Nephron (organoid): ENCODE measurements around the gene PDGFB.

Experiments
- H3K27ac Mint-ChIP-seq, 3 experiments: 2 replicates each; pipeline ENCODE4 v1.8.0; 2020; ENCODE audit warnings: mixed read lengths in 3 of 3, mild to moderate bottlenecking in 2 of 3, moderate library complexity in 1 of 3
- H3K27me3 Mint-ChIP-seq: 2 replicates; pipeline ENCODE4 v1.8.0; 2021; ENCODE audit warnings: low read depth, mild to moderate bottlenecking, moderate library complexity, mixed read lengths
- H3K36me3 Mint-ChIP-seq: 2 replicates; pipeline ENCODE4 v1.8.0; 2020; ENCODE audit warnings: low read depth, mixed read lengths
- H3K4me1 Mint-ChIP-seq: 2 replicates; pipeline ENCODE4 v1.8.0; 2020; ENCODE audit warnings: mixed read lengths
- H3K4me3 Mint-ChIP-seq, 3 experiments: 2 replicates each; pipeline ENCODE4 v1.8.0; 2020; ENCODE audit warnings: mild to moderate bottlenecking in 3 of 3, mixed read lengths in 3 of 3, moderate library complexity in 2 of 3
- H3K9me3 Mint-ChIP-seq: 2 replicates; pipeline ENCODE4 v1.8.0; 2020; ENCODE audit warnings: mixed read lengths
- TF ChIP-seq, protein P1 (sequence below), 3 experiments: fragments of 200-600 bp; sonication (generic); IDR thresholded peaks; one replicate each; pipeline ENCODE4 v1.5.0; 2021; ENCODE audit warnings: antibody characterized with exemption in 3 of 3; ENCODE audit not compliant: unreplicated experiment in 3 of 3

PDGFB gene

DNA sequence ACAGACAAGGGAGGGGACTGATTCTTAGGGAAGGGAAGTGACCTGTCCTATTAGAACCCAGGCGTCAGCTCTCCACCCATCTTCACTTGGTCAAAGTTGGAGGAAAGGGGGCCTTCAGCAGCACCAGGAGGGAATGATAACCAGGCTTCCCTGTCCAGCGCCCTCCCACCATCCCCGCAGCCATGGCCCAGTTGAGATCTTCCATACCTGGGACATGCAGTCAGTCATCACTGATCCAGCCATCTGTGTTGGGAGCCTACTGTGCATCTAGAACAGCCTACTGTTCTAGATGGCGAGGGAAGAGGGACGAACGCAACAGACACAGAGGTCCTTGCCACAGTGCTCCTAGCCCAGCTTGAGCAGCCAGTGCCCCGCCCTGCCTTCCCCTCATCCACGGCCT, 40.6 kb downstream of the PDGFB start:
- no peak overlapping the region for H3K27ac Mint-ChIP-seq
- peaks cover 18% of the 10 kb centered on the region for H3K27me3 Mint-ChIP-seq
- no peaks in the 10 kb centered on the region for H3K36me3 Mint-ChIP-seq
- TF ChIP-seq, protein P1, sequence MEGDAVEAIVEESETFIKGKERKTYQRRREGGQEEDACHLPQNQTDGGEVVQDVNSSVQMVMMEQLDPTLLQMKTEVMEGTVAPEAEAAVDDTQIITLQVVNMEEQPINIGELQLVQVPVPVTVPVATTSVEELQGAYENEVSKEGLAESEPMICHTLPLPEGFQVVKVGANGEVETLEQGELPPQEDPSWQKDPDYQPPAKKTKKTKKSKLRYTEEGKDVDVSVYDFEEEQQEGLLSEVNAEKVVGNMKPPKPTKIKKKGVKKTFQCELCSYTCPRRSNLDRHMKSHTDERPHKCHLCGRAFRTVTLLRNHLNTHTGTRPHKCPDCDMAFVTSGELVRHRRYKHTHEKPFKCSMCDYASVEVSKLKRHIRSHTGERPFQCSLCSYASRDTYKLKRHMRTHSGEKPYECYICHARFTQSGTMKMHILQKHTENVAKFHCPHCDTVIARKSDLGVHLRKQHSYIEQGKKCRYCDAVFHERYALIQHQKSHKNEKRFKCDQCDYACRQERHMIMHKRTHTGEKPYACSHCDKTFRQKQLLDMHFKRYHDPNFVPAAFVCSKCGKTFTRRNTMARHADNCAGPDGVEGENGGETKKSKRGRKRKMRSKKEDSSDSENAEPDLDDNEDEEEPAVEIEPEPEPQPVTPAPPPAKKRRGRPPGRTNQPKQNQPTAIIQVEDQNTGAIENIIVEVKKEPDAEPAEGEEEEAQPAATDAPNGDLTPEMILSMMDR (IDR thresholded peaks at IDR 0.05; ENCODE audit: unreplicated experiment in 3 of 3), result no peak
- no peak overlapping the region for H3K4me3 Mint-ChIP-seq
- peaks cover 19% of the 10 kb centered on the region for H3K4me1 Mint-ChIP-seq
- H3K9me3 Mint-ChIP-seq, result peaks cover 6% of the 10 kb centered on the region

DNA sequence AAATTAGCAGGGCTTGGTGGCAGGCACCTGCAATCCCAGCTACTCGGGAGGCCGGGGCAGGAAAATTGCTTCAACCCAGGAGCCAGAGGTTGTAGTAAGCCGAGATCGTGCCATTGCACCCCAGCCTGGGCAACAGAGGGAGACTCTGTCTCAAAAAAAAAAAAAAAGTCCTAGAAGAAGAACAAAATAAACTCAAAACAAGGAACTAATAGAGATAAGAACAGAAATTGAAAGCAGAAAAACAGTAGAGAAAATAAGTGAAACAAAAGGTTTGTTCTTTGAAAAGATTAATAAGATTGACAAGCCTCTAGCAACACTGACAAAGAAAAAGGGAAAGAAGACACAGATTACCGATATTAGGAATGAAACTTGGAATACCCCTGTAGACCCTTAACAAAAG, 47.2 kb downstream of the PDGFB start:
- Mint-ChIP-seq H3K4me1 (no peaks in the 10 kb centered on the region), H3K36me3 (no peaks in the 10 kb centered on the region), H3K9me3 (peaks cover 17% of the 10 kb centered on the region), H3K27me3 (peaks cover 9% of the 10 kb centered on the region), H3K4me3 (no peak overlapping the region), H3K27ac (no peak overlapping the region)
- TF ChIP-seq, protein P1 (IDR thresholded peaks at IDR 0.05; ENCODE audit: unreplicated experiment in 3 of 3), result no peak

DNA sequence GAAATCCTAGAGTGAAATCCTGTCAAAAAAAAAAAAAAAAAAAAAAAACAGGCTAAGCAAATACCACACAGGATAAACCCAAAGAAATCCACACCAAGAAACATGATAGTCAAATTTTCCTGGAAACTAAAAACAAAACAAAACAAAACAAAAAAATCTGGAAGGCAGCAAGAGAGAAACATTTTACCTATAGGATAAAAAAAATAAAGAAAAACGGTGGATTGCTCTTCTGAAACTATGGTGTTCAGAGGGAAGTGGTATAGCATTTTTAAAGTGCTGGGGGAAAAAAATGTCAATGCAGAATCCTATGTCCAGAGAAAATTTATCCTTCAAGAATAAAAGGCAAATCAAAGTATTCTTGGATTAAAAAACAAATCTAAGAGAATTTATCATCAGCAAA, 50.7 kb downstream of the PDGFB start:
- TF ChIP-seq, protein P1 (IDR thresholded peaks at IDR 0.05; ENCODE audit: unreplicated experiment in 3 of 3), result no peak
- H3K27ac Mint-ChIP-seq, result no peak overlapping the region
- H3K4me1 Mint-ChIP-seq, result peaks cover 12% of the 10 kb centered on the region
- H3K4me3 Mint-ChIP-seq, result no peak overlapping the region
- peaks cover 8% of the 10 kb centered on the region for H3K27me3 Mint-ChIP-seq
- H3K9me3 Mint-ChIP-seq, result peaks cover 11% of the 10 kb centered on the region
- H3K36me3 Mint-ChIP-seq, result no peaks in the 10 kb centered on the region

DNA sequence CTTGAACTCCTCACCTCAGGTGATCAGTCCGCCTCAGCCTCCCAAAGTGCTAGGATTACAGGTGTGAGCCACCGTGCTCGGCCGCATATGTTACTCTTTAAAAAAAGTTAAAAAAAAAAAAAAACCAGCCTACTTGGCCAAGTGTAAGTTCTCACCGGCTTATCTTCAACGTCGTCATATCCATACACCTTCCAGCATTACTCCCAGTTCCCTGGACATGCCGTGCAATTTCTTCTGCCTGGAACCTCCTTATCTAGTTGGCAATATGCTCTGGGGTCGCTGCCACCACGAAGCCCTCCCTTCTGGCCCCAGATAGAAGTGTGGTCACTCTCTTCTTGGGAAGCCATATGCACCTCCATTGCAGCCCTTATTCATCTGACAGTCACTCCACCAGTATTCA, 56.0 kb downstream of the PDGFB start:
- Mint-ChIP-seq H3K27me3 (peaks cover 3% of the 10 kb centered on the region), H3K4me1 (peaks cover 15% of the 10 kb centered on the region), H3K4me3 (no peak overlapping the region), H3K27ac (no peak overlapping the region), H3K9me3 (peaks cover 8% of the 10 kb centered on the region), H3K36me3 (no peaks in the 10 kb centered on the region)
- TF ChIP-seq, protein P1 (IDR thresholded peaks at IDR 0.05; ENCODE audit: unreplicated experiment in 3 of 3), result no peak

DNA sequence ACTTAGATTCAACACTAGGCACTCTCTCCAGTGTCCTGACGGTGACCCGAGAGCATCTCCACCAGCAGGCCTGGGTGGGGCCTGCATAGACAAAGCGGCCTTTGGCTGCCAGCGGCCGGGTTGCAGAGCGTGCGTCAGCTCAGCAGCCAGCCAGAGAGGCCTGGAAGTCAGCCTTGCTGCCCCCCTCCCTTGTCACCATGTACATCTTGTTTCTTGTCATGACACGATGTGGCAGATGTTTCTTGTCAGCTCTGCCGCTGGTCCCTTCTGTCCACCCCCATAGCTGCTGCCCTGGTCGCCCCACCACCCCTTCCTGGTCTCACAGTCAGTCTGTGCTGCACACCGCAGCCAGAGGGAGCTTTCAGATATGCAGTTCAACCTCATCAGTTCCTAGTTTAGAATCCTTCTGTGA, 59.2 kb downstream of the PDGFB start:
- H3K36me3 Mint-ChIP-seq, result no peaks in the 10 kb centered on the region
- H3K4me1 Mint-ChIP-seq, result peaks cover 8% of the 10 kb centered on the region

More for the DNA sequence above, 59.2 kb downstream of the PDGFB start:
- Mint-ChIP-seq H3K4me3 (no peak overlapping the region), H3K9me3 (peaks cover 6% of the 10 kb centered on the region), H3K27ac (peak overlapping the region in 2 of 3 experiments; percentile 19 to 69), H3K27me3 (peaks cover 10% of the 10 kb centered on the region)
- TF ChIP-seq, protein P1 (IDR thresholded peaks at IDR 0.05; ENCODE audit: unreplicated experiment in 3 of 3), result peak in 1 of 3 experiments; percentile 17
